ENCODE results near the gene ATP2B1.
"Not testable (repeated sequence)": the region's sequence is repeated elsewhere in the genome, so short reads cannot be mapped to it uniquely, and the experiment has no call there.

ATP2B1 gene

GRCh38 chr12:89708565-89709156 lies at the start of gene ATP2B1:
TSS of gene ATP2B1 (minus strand) at chr12:89708838. CDS start at chr12:89655886, 52,952 bp downstream.
- peak; percentile 65 to 66 for DNase-seq (ENCODE audit: low read depth in 2 of 2)

- DNase-seq (ENCODE audit: low read depth in 2 of 2), result not testable (repeated sequence)
Observed at GRCh38 chr12:89757987-89758386, 49.3 kb upstream of the ATP2B1 start.

GRCh38 chr12:89756585-89757398 lies 48.2 kb upstream of the ATP2B1 start:
- DNase-seq (ENCODE audit: low read depth in 2 of 2), result no peak

GRCh38 chr12:89756194-89756584 lies 47.6 kb upstream of the ATP2B1 start:
- no peak for DNase-seq (ENCODE audit: low read depth in 2 of 2)

GRCh38 chr12:89753997-89754396 lies 45.4 kb upstream of the ATP2B1 start:
- no peak for DNase-seq (ENCODE audit: low read depth in 2 of 2)

- DNase-seq (ENCODE audit: low read depth in 2 of 2), result no peak
Observed at GRCh38 chr12:89752341-89752740, 43.7 kb upstream of the ATP2B1 start.

GRCh38 chr12:89750389-89751351 lies 42.0 kb upstream of the ATP2B1 start:
- DNase-seq (ENCODE audit: low read depth in 2 of 2), result no peak

GRCh38 chr12:89748791-89749190 lies 40.2 kb upstream of the ATP2B1 start:
- no peak for DNase-seq (ENCODE audit: low read depth in 2 of 2)

GRCh38 chr12:89745286-89745685 lies 36.6 kb upstream of the ATP2B1 start:
- DNase-seq (ENCODE audit: low read depth in 2 of 2), result no peak

GRCh38 chr12:89742337-89743022 lies 33.8 kb upstream of the ATP2B1 start:
- DNase-seq (ENCODE audit: low read depth in 2 of 2), result no peak

- DNase-seq (ENCODE audit: low read depth in 2 of 2), result no peak
Observed at GRCh38 chr12:89740943-89741342, 32.3 kb upstream of the ATP2B1 start.

- DNase-seq (ENCODE audit: low read depth in 2 of 2), result no peak
Observed at GRCh38 chr12:89736995-89737394, 28.4 kb upstream of the ATP2B1 start.

GRCh38 chr12:89733579-89734201 lies 25.1 kb upstream of the ATP2B1 start:
- DNase-seq (ENCODE audit: low read depth in 2 of 2), result no peak

- DNase-seq (ENCODE audit: low read depth in 2 of 2), result no peak
Observed at GRCh38 chr12:89732522-89732921, 23.9 kb upstream of the ATP2B1 start.

- no peak for DNase-seq (ENCODE audit: low read depth in 2 of 2)
Observed at GRCh38 chr12:89731614-89732013, 23.0 kb upstream of the ATP2B1 start.

- no peak for DNase-seq (ENCODE audit: low read depth in 2 of 2)
Observed at GRCh38 chr12:89731089-89731488, 22.5 kb upstream of the ATP2B1 start.

- DNase-seq (ENCODE audit: low read depth in 2 of 2), result no peak
Observed at GRCh38 chr12:89729946-89730459, 21.4 kb upstream of the ATP2B1 start.

- no peak for DNase-seq (ENCODE audit: low read depth in 2 of 2)
Observed at GRCh38 chr12:89723276-89723675, 14.6 kb upstream of the ATP2B1 start.

- no peak for DNase-seq (ENCODE audit: low read depth in 2 of 2)
Observed at GRCh38 chr12:89721291-89721987, 12.8 kb upstream of the ATP2B1 start.
